ENCODE results near the gene PPP1CB. TPM values are rescaled to one million over a fixed set of nuclear protein-coding genes. Genes with fewer than 3 reads are reported as not detected.
"Not testable (repeated sequence)": the region's sequence is repeated elsewhere in the genome, so short reads cannot be mapped to it uniquely, and the experiment has no call there.

Gene PPP1CB
- polyA plus RNA-seq, 4 donors, result 80.4 to 171 (median 91.0) TPM

- 75 to 92% (median 84%) methylated on average over 2 of the region's 2 CpGs for WGBS, 3 donors
- no peak for DNase-seq
- Histone ChIP-seq H3K27me3 (ENCODE audit: control insufficient read depth in 3 of 3, insufficient read depth in 3 of 3, low read length in 3 of 3) (no peaks in the 10 kb centered on the region), H3K4me3 (ENCODE audit: low read depth in 1 of 3, low read length in 3 of 3) (no peak overlapping the region), H3K27ac (ENCODE audit: low read depth in 1 of 3, low read length in 2 of 3) (no peak overlapping the region), H3K36me3 (ENCODE audit: control insufficient read depth in 3 of 3, insufficient read depth in 2 of 3, low read depth in 1 of 3, low read length in 3 of 3) (peaks cover 0 to 8% (median 0%) of the 10 kb centered on the region in 3 donors), H3K4me1 (ENCODE audit: control insufficient read depth in 3 of 3, insufficient read depth in 2 of 3, low read depth in 1 of 3, low read length in 2 of 3) (peaks cover 0 to 2% (median 0%) of the 10 kb centered on the region in 3 donors), H3K9me3 (ENCODE audit: control insufficient read depth in 2 of 2, insufficient read depth in 1 of 2, low read depth in 1 of 2, low read length in 1 of 2) (peaks cover 0 to 4% of the 10 kb centered on the region in 2 donors)
- FAIRE-seq, result no peak
These were observed 20.7 kb downstream of the PPP1CB start for GRCh38 chr2:28772351-28772750.

- Histone ChIP-seq H3K4me3 (ENCODE audit: low read depth in 1 of 3, low read length in 3 of 3) (no peak overlapping the region), H3K27ac (ENCODE audit: low read depth in 1 of 3, low read length in 2 of 3) (no peak overlapping the region), H3K36me3 (ENCODE audit: control insufficient read depth in 3 of 3, insufficient read depth in 2 of 3, low read depth in 1 of 3, low read length in 3 of 3) (peaks cover 4 to 20% (median 4%) of the 10 kb centered on the region in 3 donors), H3K27me3 (ENCODE audit: control insufficient read depth in 3 of 3, insufficient read depth in 3 of 3, low read length in 3 of 3) (no peaks in the 10 kb centered on the region), H3K4me1 (ENCODE audit: control insufficient read depth in 3 of 3, insufficient read depth in 2 of 3, low read depth in 1 of 3, low read length in 2 of 3) (no peaks in the 10 kb centered on the region), H3K9me3 (ENCODE audit: control insufficient read depth in 2 of 2, insufficient read depth in 1 of 2, low read depth in 1 of 2, low read length in 1 of 2) (no peaks in the 10 kb centered on the region)
- FAIRE-seq (no peak), DNase-seq (no peak)
- WGBS, 3 donors, result 79 to 86% (median 82%) methylated on average over 6 of the region's 6 CpGs
These were observed 24.8 kb downstream of the PPP1CB start for GRCh38 chr2:28776471-28776870.

GRCh38 chr2:28778392-28778791 is 26.8 kb downstream of the PPP1CB start:
- no peaks in the 10 kb centered on the region for H3K4me1 ChIP-seq (ENCODE audit: control insufficient read depth in 3 of 3, insufficient read depth in 2 of 3, low read depth in 1 of 3, low read length in 2 of 3)
- no peak for FAIRE-seq
- H3K36me3 ChIP-seq (ENCODE audit: control insufficient read depth in 3 of 3, insufficient read depth in 2 of 3, low read depth in 1 of 3, low read length in 3 of 3), result peaks cover 4 to 20% (median 6%) of the 10 kb centered on the region in 3 donors

DNA sequence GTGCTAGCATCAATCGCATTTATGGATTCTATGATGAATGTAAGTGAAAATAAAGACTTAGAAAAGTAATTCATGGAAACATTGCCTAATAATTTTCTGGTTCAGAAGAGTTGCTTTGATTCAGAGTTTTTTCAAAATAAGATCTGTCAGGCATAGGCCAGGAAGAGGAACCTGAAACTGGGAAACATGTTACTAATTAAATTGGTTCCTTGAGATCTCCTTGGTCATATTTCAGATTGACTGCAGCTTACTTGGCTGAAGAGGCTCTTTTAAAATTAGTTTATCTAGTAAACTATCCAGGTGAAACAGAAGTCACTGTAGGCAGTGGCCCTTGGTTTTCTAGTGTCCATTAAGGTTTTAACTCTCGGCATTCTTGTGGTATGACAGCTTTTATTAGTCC is 27.4 kb downstream of the PPP1CB start:
- FAIRE-seq, result no peak
- Histone ChIP-seq H3K27me3 (ENCODE audit: control insufficient read depth in 3 of 3, insufficient read depth in 3 of 3, low read length in 3 of 3) (no peaks in the 10 kb centered on the region), H3K36me3 (ENCODE audit: control insufficient read depth in 3 of 3, insufficient read depth in 2 of 3, low read depth in 1 of 3, low read length in 3 of 3) (peaks cover 4 to 22% (median 6%) of the 10 kb centered on the region in 3 donors), H3K4me3 (ENCODE audit: low read depth in 1 of 3, low read length in 3 of 3) (no peak overlapping the region), H3K9me3 (ENCODE audit: control insufficient read depth in 2 of 2, insufficient read depth in 1 of 2, low read depth in 1 of 2, low read length in 1 of 2) (no peaks in the 10 kb centered on the region), H3K4me1 (ENCODE audit: control insufficient read depth in 3 of 3, insufficient read depth in 2 of 3, low read depth in 1 of 3, low read length in 2 of 3) (no peaks in the 10 kb centered on the region), H3K27ac (ENCODE audit: low read depth in 1 of 3, low read length in 2 of 3) (no peak overlapping the region)
- WGBS, 3 donors, result 92 to 99% (median 96%) methylated on average over 2 of the region's 2 CpGs
- DNase-seq, result no peak

More at GRCh38 chr2:28778392-28778791, 26.8 kb downstream of the PPP1CB start:
- Histone ChIP-seq H3K9me3 (ENCODE audit: control insufficient read depth in 2 of 2, insufficient read depth in 1 of 2, low read depth in 1 of 2, low read length in 1 of 2) (no peaks in the 10 kb centered on the region), H3K27ac (ENCODE audit: low read depth in 1 of 3, low read length in 2 of 3) (no peak overlapping the region), H3K4me3 (ENCODE audit: low read depth in 1 of 3, low read length in 3 of 3) (no peak overlapping the region), H3K27me3 (ENCODE audit: control insufficient read depth in 3 of 3, insufficient read depth in 3 of 3, low read length in 3 of 3) (no peaks in the 10 kb centered on the region)
- 93 to 95% (median 94%) methylated on average over 5 of the region's 5 CpGs for WGBS, 3 donors
- no peak for DNase-seq

DNA sequence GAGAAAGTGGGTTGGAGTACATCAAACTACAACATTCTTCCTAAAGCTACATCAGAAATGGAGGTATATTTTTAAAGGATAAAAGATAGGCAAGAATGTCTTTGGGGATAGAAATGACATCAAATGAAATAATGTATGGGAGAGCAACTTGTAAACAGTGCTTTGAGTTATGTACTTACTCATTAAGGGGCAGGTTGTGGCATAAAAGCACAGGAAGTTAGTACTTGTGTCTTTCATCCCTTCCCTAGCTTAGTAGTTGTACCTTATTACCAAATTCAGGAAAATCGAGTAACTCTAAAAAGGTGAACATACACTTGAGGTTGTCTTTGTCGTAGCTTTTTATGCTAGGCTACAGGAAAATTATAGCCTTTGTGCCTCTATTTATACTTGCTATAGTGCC is 28.9 kb downstream of the PPP1CB start:
- 87 to 90% (median 88%) methylated on average over 2 of the region's 2 CpGs for WGBS, 3 donors
- Histone ChIP-seq H3K27ac (ENCODE audit: low read depth in 1 of 3, low read length in 2 of 3) (no peak overlapping the region), H3K4me1 (ENCODE audit: control insufficient read depth in 3 of 3, insufficient read depth in 2 of 3, low read depth in 1 of 3, low read length in 2 of 3) (no peaks in the 10 kb centered on the region), H3K27me3 (ENCODE audit: control insufficient read depth in 3 of 3, insufficient read depth in 3 of 3, low read length in 3 of 3) (no peaks in the 10 kb centered on the region), H3K4me3 (ENCODE audit: low read depth in 1 of 3, low read length in 3 of 3) (no peak overlapping the region), H3K36me3 (ENCODE audit: control insufficient read depth in 3 of 3, insufficient read depth in 2 of 3, low read depth in 1 of 3, low read length in 3 of 3) (peaks cover 5 to 31% (median 11%) of the 10 kb centered on the region in 3 donors), H3K9me3 (ENCODE audit: control insufficient read depth in 2 of 2, insufficient read depth in 1 of 2, low read depth in 1 of 2, low read length in 1 of 2) (no peaks in the 10 kb centered on the region)
- DNase-seq (no peak), FAIRE-seq (no peak)

DNA sequence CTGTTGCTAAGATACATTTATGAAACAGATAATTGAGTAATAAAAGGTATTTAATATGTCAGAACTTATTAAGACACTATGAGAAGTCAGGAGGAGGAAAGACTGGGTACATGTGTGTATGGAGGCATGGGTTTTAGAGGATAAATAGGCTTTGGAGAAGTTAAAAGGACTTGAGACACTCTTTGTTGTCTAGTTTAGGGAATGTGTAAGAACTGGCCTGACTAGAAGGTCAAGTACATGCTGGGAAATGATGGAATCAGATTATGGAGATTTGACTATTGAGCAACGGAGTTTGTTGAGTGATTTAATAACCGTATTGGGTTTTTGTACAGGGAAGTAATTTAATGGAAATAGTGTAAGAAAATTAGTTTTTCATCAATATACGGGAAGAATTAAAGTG is 30.8 kb downstream of the PPP1CB start:
- no peak for FAIRE-seq
- WGBS, 3 donors, result 61 to 81% (median 62%) methylated on average over 3 of the region's 3 CpGs
- Histone ChIP-seq H3K36me3 (ENCODE audit: control insufficient read depth in 3 of 3, insufficient read depth in 2 of 3, low read depth in 1 of 3, low read length in 3 of 3) (peaks cover 7 to 44% (median 13%) of the 10 kb centered on the region in 3 donors), H3K27ac (ENCODE audit: low read depth in 1 of 3, low read length in 2 of 3) (no peak overlapping the region), H3K4me3 (ENCODE audit: low read depth in 1 of 3, low read length in 3 of 3) (no peak overlapping the region), H3K9me3 (ENCODE audit: control insufficient read depth in 2 of 2, insufficient read depth in 1 of 2, low read depth in 1 of 2, low read length in 1 of 2) (no peaks in the 10 kb centered on the region), H3K27me3 (ENCODE audit: control insufficient read depth in 3 of 3, insufficient read depth in 3 of 3, low read length in 3 of 3) (no peaks in the 10 kb centered on the region), H3K4me1 (ENCODE audit: control insufficient read depth in 3 of 3, insufficient read depth in 2 of 3, low read depth in 1 of 3, low read length in 2 of 3) (no peaks in the 10 kb centered on the region)
- no peak for DNase-seq

DNA sequence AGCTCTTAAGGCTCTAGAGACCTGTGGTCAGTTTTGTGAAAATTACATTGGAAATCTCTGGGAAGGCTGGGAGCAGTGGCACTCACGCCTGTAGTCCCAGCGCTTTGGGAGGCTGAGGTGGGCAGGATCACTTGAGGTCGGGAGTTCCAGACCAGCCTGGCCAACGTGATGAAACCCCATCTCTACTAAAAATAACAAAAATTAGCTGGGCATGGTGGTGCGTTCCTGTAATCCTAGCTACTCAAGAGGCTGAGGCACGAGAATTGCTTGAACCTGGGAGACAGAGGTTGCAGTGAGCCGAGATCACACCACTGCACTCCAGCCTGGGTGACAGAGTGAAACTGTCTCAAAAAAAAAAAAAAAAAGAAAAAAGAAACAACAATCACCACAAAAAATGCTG is 32.9 kb downstream of the PPP1CB start:
- WGBS, 3 donors, result 91 to 95% (median 91%) methylated on average over 7 of the region's 7 CpGs
- H3K4me1 ChIP-seq (ENCODE audit: control insufficient read depth in 3 of 3, insufficient read depth in 2 of 3, low read depth in 1 of 3, low read length in 2 of 3); H3K27me3 ChIP-seq (ENCODE audit: control insufficient read depth in 3 of 3, insufficient read depth in 3 of 3, low read length in 3 of 3); H3K9me3 ChIP-seq (ENCODE audit: control insufficient read depth in 2 of 2, insufficient read depth in 1 of 2, low read depth in 1 of 2, low read length in 1 of 2); DNase-seq; H3K4me3 ChIP-seq (ENCODE audit: low read depth in 1 of 3, low read length in 3 of 3); FAIRE-seq; H3K27ac ChIP-seq (ENCODE audit: low read depth in 1 of 3, low read length in 2 of 3): not testable (repeated sequence)
- peaks cover 10 to 46% (median 21%) of the 10 kb centered on the region in 3 donors for H3K36me3 ChIP-seq (ENCODE audit: control insufficient read depth in 3 of 3, insufficient read depth in 2 of 3, low read depth in 1 of 3, low read length in 3 of 3)

DNA sequence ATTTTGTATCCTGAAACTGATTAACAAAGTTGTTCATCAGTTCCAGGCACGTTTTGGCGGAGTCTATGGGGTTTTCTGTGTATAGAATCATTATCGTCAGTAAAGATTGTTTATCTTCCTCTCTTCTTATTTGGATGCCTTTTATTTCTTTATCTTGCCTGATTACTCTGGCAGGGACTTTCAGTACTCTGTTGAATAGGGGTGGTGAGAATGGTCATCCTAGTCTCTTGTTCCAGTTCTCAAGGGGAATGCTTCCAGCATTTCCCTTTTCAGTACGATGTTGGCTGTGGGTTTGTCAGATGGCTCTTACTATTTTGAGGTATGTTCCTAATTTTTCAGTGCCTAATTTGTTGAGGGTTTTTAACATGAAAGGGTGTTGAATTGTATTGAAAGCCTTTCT is 45.0 kb downstream of the PPP1CB start:
- no peak for FAIRE-seq
- peaks cover 7 to 15% (median 9%) of the 10 kb centered on the region in 3 donors for H3K36me3 ChIP-seq (ENCODE audit: control insufficient read depth in 3 of 3, insufficient read depth in 2 of 3, low read depth in 1 of 3, low read length in 3 of 3)
- H3K4me1 ChIP-seq (ENCODE audit: control insufficient read depth in 3 of 3, insufficient read depth in 2 of 3, low read depth in 1 of 3, low read length in 2 of 3), result no peaks in the 10 kb centered on the region
- H3K27ac ChIP-seq (ENCODE audit: low read depth in 1 of 3, low read length in 2 of 3), result no peak overlapping the region
- H3K9me3 ChIP-seq (ENCODE audit: control insufficient read depth in 2 of 2, insufficient read depth in 1 of 2, low read depth in 1 of 2, low read length in 1 of 2), result peaks cover 0 to 3% of the 10 kb centered on the region in 2 donors
- no peaks in the 10 kb centered on the region for H3K27me3 ChIP-seq (ENCODE audit: control insufficient read depth in 3 of 3, insufficient read depth in 3 of 3, low read length in 3 of 3)
- no peak overlapping the region for H3K4me3 ChIP-seq (ENCODE audit: low read depth in 1 of 3, low read length in 3 of 3)
- WGBS, 3 donors, result 81 to 88% (median 81%) methylated on average over 4 of the region's 4 CpGs
- DNase-seq, result no peak

- no peaks in the 10 kb centered on the region for H3K27me3 ChIP-seq (ENCODE audit: control insufficient read depth in 3 of 3, insufficient read depth in 3 of 3, low read length in 3 of 3)
- DNase-seq (no peak), FAIRE-seq (no peak)
- 88 to 90% (median 88%) methylated on average over 3 of the region's 3 CpGs for WGBS, 3 donors
- H3K9me3 ChIP-seq (ENCODE audit: control insufficient read depth in 2 of 2, insufficient read depth in 1 of 2, low read depth in 1 of 2, low read length in 1 of 2), result no peaks in the 10 kb centered on the region
- H3K4me3 ChIP-seq (ENCODE audit: low read depth in 1 of 3, low read length in 3 of 3), result no peak overlapping the region
- H3K27ac ChIP-seq (ENCODE audit: low read depth in 1 of 3, low read length in 2 of 3), result no peak overlapping the region
- no peaks in the 10 kb centered on the region for H3K4me1 ChIP-seq (ENCODE audit: control insufficient read depth in 3 of 3, insufficient read depth in 2 of 3, low read depth in 1 of 3, low read length in 2 of 3)
- H3K36me3 ChIP-seq (ENCODE audit: control insufficient read depth in 3 of 3, insufficient read depth in 2 of 3, low read depth in 1 of 3, low read length in 3 of 3), result peaks cover 0 to 17% (median 3%) of the 10 kb centered on the region in 3 donors
These were observed 50.1 kb downstream of the PPP1CB start for GRCh38 chr2:28801726-28802125.

All from small intestine (tissue), 7 donors.